Measurements from ENCODE around the gene SNX25. TPM values are rescaled to one million over a fixed set of nuclear protein-coding genes. Genes with fewer than 3 reads are reported as not detected.

SNX25 gene
- total RNA-seq, 1 donor from 2014 or later, result 29.5 TPM

DNA sequence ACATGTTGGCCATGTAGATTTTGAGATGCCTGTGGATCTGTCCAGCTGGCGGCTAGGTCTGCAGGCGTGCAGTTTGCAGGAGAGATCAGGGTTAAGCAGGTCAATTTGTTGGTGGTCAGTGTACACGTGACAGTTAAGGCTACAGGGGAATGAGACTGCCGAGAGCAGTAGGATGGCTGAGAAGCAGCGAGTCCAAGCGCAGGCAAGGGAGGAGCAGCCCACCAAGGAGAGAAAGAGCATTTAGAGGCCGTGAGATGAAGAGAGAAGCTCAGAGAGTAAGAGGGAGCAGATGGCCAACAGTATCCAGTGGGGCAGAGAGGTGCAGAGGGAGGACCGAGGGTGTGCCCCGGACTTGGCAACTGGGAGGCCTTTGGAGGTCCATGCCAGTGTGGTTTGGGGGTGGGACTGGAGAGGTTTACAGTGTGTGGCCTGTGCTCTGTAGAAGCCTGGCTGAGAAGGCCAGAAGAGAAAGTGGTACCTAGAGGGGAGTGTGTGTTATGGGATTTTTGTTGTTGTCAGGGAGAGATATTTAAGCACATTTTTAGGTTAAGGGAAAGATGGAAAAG, 18.4 kb downstream of the SNX25 start:
- Histone ChIP-seq H4K20me1 (ENCODE audit: insufficient read depth, low read length) (peaks cover 47% of the 10 kb centered on the region), H3K9me3 (ENCODE audit: insufficient read depth, low read depth, low read length) (no peaks in the 10 kb centered on the region), H2AFZ (ENCODE audit: low read depth, low read length) (no peak overlapping the region), H3K4me3 (ENCODE audit: insufficient read depth, low read depth, low read length) (no peak overlapping the region), H3K4me1 (ENCODE audit: insufficient read depth, low read length) (peaks cover 14% of the 10 kb centered on the region), H3K9ac (ENCODE audit: low read length) (no peak overlapping the region), H3K4me2 (ENCODE audit: low read length) (no peak overlapping the region), H3K27me3 (ENCODE audit: insufficient read depth, low read length) (no peaks in the 10 kb centered on the region), H3K79me2 (ENCODE audit: insufficient read depth, low read length) (peaks cover 69% of the 10 kb centered on the region), H3K36me3 (ENCODE audit: insufficient read depth, low read length) (no peaks in the 10 kb centered on the region), H3K27ac (ENCODE audit: low read depth, low read length) (no peak overlapping the region)
- Mint-ChIP-seq H3K27ac (ENCODE audit: unreplicated experiment) (no peak overlapping the region), H3K9me3 (ENCODE audit: unreplicated experiment) (no peaks in the 10 kb centered on the region), H3K36me3 (ENCODE audit: low read depth, unreplicated experiment) (peaks cover 3% of the 10 kb centered on the region), H3K4me1 (ENCODE audit: low read depth, unreplicated experiment) (peaks cover 17% of the 10 kb centered on the region), H3K4me3 (ENCODE audit: unreplicated experiment) (no peak overlapping the region), H3K27me3 (ENCODE audit: low read depth, unreplicated experiment) (no peaks in the 10 kb centered on the region)
- TF ChIP-seq CTCF (IDR thresholded peaks at IDR 0.05; ENCODE audit: insufficient read depth, low read depth, low read length), result no peak
- TF ChIP-seq EZH2 (IDR thresholded peaks at IDR 0.05; ENCODE audit: insufficient read depth, low read length), result no peak
- DNase-seq (ENCODE audit: low read depth) (no peak), FAIRE-seq (no peak)

- Histone ChIP-seq H3K27me3 (ENCODE audit: insufficient read depth, low read length) (no peaks in the 10 kb centered on the region), H4K20me1 (ENCODE audit: insufficient read depth, low read length) (peaks cover 42% of the 10 kb centered on the region), H3K79me2 (ENCODE audit: insufficient read depth, low read length) (peaks cover 63% of the 10 kb centered on the region), H3K9ac (ENCODE audit: low read length) (no peak overlapping the region), H3K27ac (ENCODE audit: low read depth, low read length) (no peak overlapping the region), H3K4me3 (ENCODE audit: insufficient read depth, low read depth, low read length) (no peak overlapping the region), H3K9me3 (ENCODE audit: insufficient read depth, low read depth, low read length) (no peaks in the 10 kb centered on the region), H3K4me2 (ENCODE audit: low read length) (no peak overlapping the region), H2AFZ (ENCODE audit: low read depth, low read length) (no peak overlapping the region), H3K36me3 (ENCODE audit: insufficient read depth, low read length) (no peaks in the 10 kb centered on the region), H3K4me1 (ENCODE audit: insufficient read depth, low read length) (peaks cover 9% of the 10 kb centered on the region)
- Mint-ChIP-seq H3K4me1 (ENCODE audit: low read depth, unreplicated experiment) (peaks cover 9% of the 10 kb centered on the region), H3K36me3 (ENCODE audit: low read depth, unreplicated experiment) (no peaks in the 10 kb centered on the region), H3K4me3 (ENCODE audit: unreplicated experiment) (no peak overlapping the region), H3K27me3 (ENCODE audit: low read depth, unreplicated experiment) (no peaks in the 10 kb centered on the region), H3K9me3 (ENCODE audit: unreplicated experiment) (no peaks in the 10 kb centered on the region), H3K27ac (ENCODE audit: unreplicated experiment) (no peak overlapping the region)
- TF ChIP-seq EZH2 (IDR thresholded peaks at IDR 0.05; ENCODE audit: insufficient read depth, low read length) (no peak), CTCF (IDR thresholded peaks at IDR 0.05; ENCODE audit: insufficient read depth, low read depth, low read length) (no peak)
- no peak for FAIRE-seq
- DNase-seq (ENCODE audit: low read depth), result no peak
Measured at GRCh38 chr4:185229021-185229818, 19.8 kb downstream of the SNX25 start.

GRCh38 chr4:185232370-185232769, 23.0 kb downstream of the SNX25 start:
- Histone ChIP-seq H3K4me1 (ENCODE audit: insufficient read depth, low read length) (peaks cover 12% of the 10 kb centered on the region), H3K79me2 (ENCODE audit: insufficient read depth, low read length) (peaks cover 61% of the 10 kb centered on the region), H3K4me3 (ENCODE audit: insufficient read depth, low read depth, low read length) (no peak overlapping the region), H3K4me2 (ENCODE audit: low read length) (peak overlapping the region; percentile 20), H2AFZ (ENCODE audit: low read depth, low read length) (no peak overlapping the region), H3K27ac (ENCODE audit: low read depth, low read length) (no peak overlapping the region), H4K20me1 (ENCODE audit: insufficient read depth, low read length) (peaks cover 35% of the 10 kb centered on the region), H3K9me3 (ENCODE audit: insufficient read depth, low read depth, low read length) (no peaks in the 10 kb centered on the region), H3K9ac (ENCODE audit: low read length) (no peak overlapping the region), H3K36me3 (ENCODE audit: insufficient read depth, low read length) (no peaks in the 10 kb centered on the region), H3K27me3 (ENCODE audit: insufficient read depth, low read length) (no peaks in the 10 kb centered on the region)
- Mint-ChIP-seq H3K27me3 (ENCODE audit: low read depth, unreplicated experiment) (no peaks in the 10 kb centered on the region), H3K27ac (ENCODE audit: unreplicated experiment) (no peak overlapping the region), H3K36me3 (ENCODE audit: low read depth, unreplicated experiment) (peaks cover 7% of the 10 kb centered on the region), H3K4me3 (ENCODE audit: unreplicated experiment) (no peak overlapping the region), H3K4me1 (ENCODE audit: low read depth, unreplicated experiment) (peaks cover 10% of the 10 kb centered on the region), H3K9me3 (ENCODE audit: unreplicated experiment) (no peaks in the 10 kb centered on the region)
- no peak for TF ChIP-seq CTCF (IDR thresholded peaks at IDR 0.05; ENCODE audit: insufficient read depth, low read depth, low read length)
- no peak for TF ChIP-seq EZH2 (IDR thresholded peaks at IDR 0.05; ENCODE audit: insufficient read depth, low read length)
- no peak for FAIRE-seq
- DNase-seq (ENCODE audit: low read depth), result peak; percentile 55
